Left cardiac atrium (tissue), 2 donors: ENCODE results near the gene TSEN15. TPM values are rescaled to one million over a fixed set of nuclear protein-coding genes. Genes with fewer than 3 reads are reported as not detected.

Source experiments
- total RNA-seq, 2 donors: library from RNA; stranded (reverse); fragmentation: NEBNext Ultra II Directional; extraction: Animal tissue kit (Norgen Biotek cat#: 25700); gene quantifications; one replicate each; pipeline ENCODE4 v1.2.1, GENCODE V29; 2021
- donor health status: DM: no; HTN: yes; CAD: no; lungs with severe emphysema.
- donor health status: DM: yes; HTN: yes; CAD: no.

Gene TSEN15
- total RNA-seq, 2 donors from 2014 or later: 20.2 to 23.6 TPM

Other genes starting within 250 kb of the TSEN15 start
- 10 to 100 TPM; 22.5 to 32.7 TPM for gene RGL1, start 246.6 kb upstream of the TSEN15 start, total RNA-seq
- gene COLGALT2, start 14.0 kb upstream of the TSEN15 start, total RNA-seq: 1 to 10 TPM; 3.8 to 4.9 TPM